ENCODE measurements around the gene CRELD1.
A peak's percentile ranks its signal among the peaks of the same experiment; 100 is the strongest.

CRELD1 gene

GRCh38 chr3:9966841-9967240, 33.2 kb downstream of the CRELD1 start:
- DNase-seq = no peak

GRCh38 chr3:9969632-9970019, 36.0 kb downstream of the CRELD1 start:
- DNase-seq = no peak

- no peak for DNase-seq
Measured at GRCh38 chr3:9970020-9970652, 36.5 kb downstream of the CRELD1 start.

GRCh38 chr3:9976721-9977709, 43.4 kb downstream of the CRELD1 start:
- DNase-seq = peak; percentile 32

GRCh38 chr3:9978710-9979305, 45.2 kb downstream of the CRELD1 start:
- no peak for DNase-seq

GRCh38 chr3:9980251-9980650, 46.6 kb downstream of the CRELD1 start:
- no peak for DNase-seq

GRCh38 chr3:9986230-9986725, 52.6 kb downstream of the CRELD1 start:
- no peak for DNase-seq

- no peak for DNase-seq
Measured at GRCh38 chr3:9994086-9994844, 60.6 kb downstream of the CRELD1 start.
